K562 (cell line): ENCODE results near the gene THOP1. TPM values are rescaled to one million over a fixed set of nuclear protein-coding genes. Genes with fewer than 3 reads are reported as not detected.

ENCODE experiments used
- ATAC-seq: fragments of 200-7000 bp; cut with Tn5 transposase; 3 replicates; pipeline ENCODE4 v1.9.1; 2020; ENCODE audit warnings: moderate library complexity
- BruUV-seq: library from RNA; stranded (reverse); fragments of 400-500 nt; replicated peaks from 2 replicates; lab custom pipeline; 2021; lab: Mats Ljungman, UMichigan
- CTCF ChIA-PET: fragments of 300-600 bp; formaldehyde crosslinking; extraction: SDS; loops from one replicate; lab custom pipeline; 2021; ENCODE audit warnings: low intra/inter-chr PET ratio; lab: Yijun Ruan, JAX
- POLR2A ChIA-PET: fragments of 300-600, 350-650 bp; sonication (Branson Sonifier 250); formaldehyde crosslinking; extraction: SDS; loops from one replicate; lab custom pipeline; 2021; ENCODE audit warnings: antibody characterized with exemption, inconsistent platforms; lab: Yijun Ruan, JAX
- DNase-seq, 4 experiments: peaks; one replicate each; pipeline versions ENCODE4 v3.0.0 to v3.0.0-alpha.2; 2011 to 2018; ENCODE audit warnings: low spot score in 3 of 4, mixed read lengths in 3 of 4; ENCODE audit errors: extremely low read depth in 1 of 4
- FAIRE-seq: peaks from 2 replicates; lab custom pipeline; 2011; peaks lifted over from hg19 to GRCh38; lab: Jason Lieb, UNC
- H2AFZ ChIP-seq: 2 replicates; pipeline ENCODE4 v1.6.0; 2011; ENCODE audit warnings: low read depth, low read length, control low read depth, inconsistent platforms
- H3K27ac ChIP-seq: fragments of 200-600 bp; 3 replicates; pipeline ENCODE4 v1.8.0; 2011; ENCODE audit warnings: low read depth, mild to moderate bottlenecking, control low read depth, inconsistent platforms, low read length, moderate library complexity, mixed read lengths; ENCODE audit errors: extremely low read depth
- H3K27me3 ChIP-seq, 2 experiments: fragments of 300-600 bp in 1 of 2; 2 replicates in 1 of 2; 3 replicates in 1 of 2; pipeline versions ENCODE4 v1.6.0 to v1.8.0; 2011; ENCODE audit warnings: inconsistent platforms in 2 of 2, low read length in 2 of 2, mild to moderate bottlenecking in 1 of 2, mixed read lengths in 1 of 2, moderate library complexity in 1 of 2; ENCODE audit not compliant: control insufficient read depth in 2 of 2, insufficient read depth in 2 of 2
- H3K36me3 ChIP-seq: fragments of 300-600 bp; 3 replicates; pipeline ENCODE4 v1.8.0; 2011; ENCODE audit warnings: mild to moderate bottlenecking, low read length, inconsistent platforms; ENCODE audit not compliant: control insufficient read depth, insufficient read depth
- H3K4me1 ChIP-seq, 2 experiments: fragments of 200-600 bp in 1 of 2; replicated peaks in 1 of 2; 2 replicates in 1 of 2; 3 replicates in 1 of 2; pipeline versions ENCODE4 v1.5.1 to v1.8.0; 2011; ENCODE audit warnings: inconsistent platforms in 2 of 2, low read length in 2 of 2, mild to moderate bottlenecking in 1 of 2, mixed read lengths in 1 of 2, moderate library complexity in 1 of 2; ENCODE audit not compliant: control insufficient read depth in 2 of 2, insufficient read depth in 2 of 2
- H3K4me2 ChIP-seq: 2 replicates; pipeline ENCODE4 v1.6.1; 2011; ENCODE audit warnings: low read length, control low read depth, inconsistent platforms, mixed read lengths; ENCODE audit not compliant: insufficient read depth
- H3K4me3 ChIP-seq: fragments of 200-600 bp; sonication (generic), shearing (Covaris generic); 2 replicates; pipeline ENCODE4 v1.5.1; 2016; ENCODE audit warnings: control low read depth, inconsistent platforms
- H3K79me2 ChIP-seq: fragments of 200-600 bp; 3 replicates; pipeline ENCODE4 v1.8.0; 2011; ENCODE audit warnings: low read length, inconsistent platforms; ENCODE audit not compliant: control insufficient read depth, insufficient read depth
- H3K9ac ChIP-seq, 2 experiments: 2 replicates each; pipeline versions ENCODE4 v1.6.0 to v1.6.1; 2011; ENCODE audit warnings: low read depth in 2 of 2, low read length in 2 of 2, control low read depth in 1 of 2, inconsistent platforms in 1 of 2, mild to moderate bottlenecking in 1 of 2, mixed read lengths in 1 of 2; ENCODE audit not compliant: insufficient read depth in 1 of 2
- H3K9me1 ChIP-seq: one replicate; pipeline ENCODE4 v1.6.0; 2011; ENCODE audit warnings: inconsistent platforms, mild to moderate bottlenecking, low read length, moderate library complexity; ENCODE audit not compliant: control insufficient read depth, insufficient read depth
- H3K9me3 ChIP-seq: replicated peaks from 2 replicates; pipeline ENCODE4 v1.5.1; 2011; ENCODE audit warnings: low read depth, low read length, inconsistent platforms; ENCODE audit not compliant: control insufficient read depth, insufficient read depth
- H4K20me1 ChIP-seq: replicated peaks from 2 replicates; pipeline ENCODE4 v1.6.1; 2011; ENCODE audit warnings: low read length, inconsistent platforms, mixed read lengths; ENCODE audit not compliant: control insufficient read depth, insufficient read depth
- ERF ChIP-seq: fragments of 450-650 bp; formaldehyde crosslinking; IDR thresholded peaks from 2 replicates; pipeline ENCODE4 v1.4.0; 2020; ENCODE audit warnings: mild to moderate bottlenecking, mixed read lengths
- HDAC1 ChIP-seq, 2 experiments: fragments of 450-650 bp; IDR thresholded peaks; 2 replicates each; pipeline ENCODE4 v1.6.1; 2016 to 2017; ENCODE audit warnings: inconsistent platforms in 1 of 2, mild to moderate bottlenecking in 1 of 2, moderate library complexity in 1 of 2
- POLR2H ChIP-seq: IDR thresholded peaks from 2 replicates; pipeline ENCODE4 v1.6.1; 2016; ENCODE audit warnings: missing genetic modification characterization, low read depth, mild to moderate bottlenecking, control low read depth, missing compliant biosample characterization, moderate library complexity
- RBFOX2 ChIP-seq: fragments of 200-400 bp; formaldehyde crosslinking; IDR thresholded peaks from 2 replicates; pipeline ENCODE4 v1.6.1; 2017; ENCODE audit warnings: low read depth, mild to moderate bottlenecking, low read length, moderate library complexity
- ZNF165 ChIP-seq: fragments of 250-450 bp; sonication (Bioruptor Pico); IDR thresholded peaks from 2 replicates; pipeline ENCODE4 v1.4.0; 2020; ENCODE audit warnings: borderline replicate concordance
- WGBS: fragments of 100-300 bp; shearing (Covaris generic); methylation state at CpG from one replicate; pipeline ENCODE4 v1.1.6; 2016; ENCODE audit warnings: low coverage, mixed read lengths; ENCODE audit not compliant: insufficient coverage; ENCODE audit errors: missing lambda C conversion rate; 5-methylcytosine and 5-hydroxymethylcytosine counted together
- in situ Hi-C: fragments of 300-500 bp; cut with MboI; formaldehyde crosslinking; loops from 4 replicates; pipeline ENCODE4 v1.15.0; 2018; ENCODE audit warnings: inconsistent platforms, mixed read lengths
- intact Hi-C: fragments of 100-400 bp; cut with micrococcal nuclease; formaldehyde crosslinking; loops from 2 replicates; pipeline ENCODE4 v1.14.2; 2022
- polyA plus RNA-seq, 8 experiments: library from polyadenylated mRNA; depleted of rRNA in 4 of 8; stranded (reverse) in 5 of 8; unstranded in 3 of 8; fragments of >200 nt; fragmentation: Nextera tagmentation in 2 of 8; fragmentation: Illumina TruSeq in 1 of 8; extraction: Ambion mirVana in 2 of 8; extraction: Trizol in 1 of 8; gene quantifications; 2 replicates each; pipeline versions ENCODE4 v1.2.1 to v1.2.3, GENCODE V29; 2011 to 2014; ENCODE audit warnings: inconsistent platforms in 1 of 8, missing spikeins in 1 of 8
- total RNA-seq, 7 experiments: library from RNA; depleted of rRNA in 6 of 7; stranded (reverse); fragments of >200 nt in 6 of 7; fragmentation: Illumina TruSeq in 2 of 7; extraction: Trizol in 2 of 7; gene quantifications; 2 replicates each; pipeline versions ENCODE4 v1.2.1 to v1.2.3, GENCODE V29; 2011 to 2021; ENCODE audit warnings: low replicate concordance in 1 of 7
- TF ChIP-seq, protein P1 (sequence below): fragments of 250-450 bp; sonication (Bioruptor Pico); IDR thresholded peaks from 2 replicates; pipeline ENCODE4 v1.8.0; 2022; ENCODE audit warnings: inconsistent platforms
- TF ChIP-seq, protein P2 (sequence below): fragments of 450-650 bp; IDR thresholded peaks from one replicate; pipeline ENCODE4 v1.6.1; 2018; ENCODE audit warnings: mild to moderate bottlenecking, moderate library complexity; ENCODE audit not compliant: partially characterized antibody

Gene THOP1
- total and polyA plus RNA-seq, 9 of the 15 experiments (the other 6 are each of a cell fraction or from before 2014, with no cell fraction given) = 1.3 to 255 (median 96.1) TPM

DNA sequence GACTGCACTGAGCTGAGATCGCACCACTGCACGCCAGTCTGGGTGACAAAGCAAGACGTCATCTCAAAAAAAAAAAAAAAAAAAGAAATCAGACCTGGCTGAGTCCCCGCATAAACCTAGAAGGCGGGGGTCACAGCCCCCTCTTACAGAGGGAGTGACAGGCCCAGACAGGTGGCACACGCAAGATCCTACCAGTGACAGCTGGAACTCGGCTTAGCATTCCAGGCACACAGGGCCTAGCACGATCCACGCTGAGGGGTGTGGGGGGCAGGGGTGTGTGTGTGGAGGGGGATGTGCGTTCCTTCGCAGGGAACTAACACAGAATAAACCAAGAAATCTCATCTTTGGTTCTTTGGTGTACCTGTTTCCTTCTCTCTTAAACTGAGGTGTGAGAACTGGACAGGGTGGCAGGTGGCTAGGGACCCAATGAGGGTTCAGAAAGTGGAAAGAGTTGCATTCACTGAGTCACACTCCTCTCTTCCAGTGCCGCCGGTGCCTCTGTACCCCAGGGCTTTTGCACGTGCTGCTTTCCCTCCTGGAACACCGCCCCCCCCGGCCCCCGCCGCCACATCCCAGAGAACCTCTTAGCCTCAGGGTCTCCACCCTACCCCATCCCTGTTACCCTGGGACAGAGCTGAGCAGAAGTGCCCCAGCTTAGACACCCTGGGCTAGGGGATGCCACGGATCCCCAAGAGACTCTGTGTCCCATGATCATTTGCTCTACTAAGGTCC lies 7.2 kb upstream of the THOP1 start (continued):
- TF ChIP-seq POLR2H (no peak), HDAC1 (IDR thresholded peaks at IDR 0.05) (no peak), ZNF165 (CRISPR knock-in tag) (no peak), ERF (CRISPR knock-in tag) (no peak)
- TF ChIP-seq, protein P1, sequence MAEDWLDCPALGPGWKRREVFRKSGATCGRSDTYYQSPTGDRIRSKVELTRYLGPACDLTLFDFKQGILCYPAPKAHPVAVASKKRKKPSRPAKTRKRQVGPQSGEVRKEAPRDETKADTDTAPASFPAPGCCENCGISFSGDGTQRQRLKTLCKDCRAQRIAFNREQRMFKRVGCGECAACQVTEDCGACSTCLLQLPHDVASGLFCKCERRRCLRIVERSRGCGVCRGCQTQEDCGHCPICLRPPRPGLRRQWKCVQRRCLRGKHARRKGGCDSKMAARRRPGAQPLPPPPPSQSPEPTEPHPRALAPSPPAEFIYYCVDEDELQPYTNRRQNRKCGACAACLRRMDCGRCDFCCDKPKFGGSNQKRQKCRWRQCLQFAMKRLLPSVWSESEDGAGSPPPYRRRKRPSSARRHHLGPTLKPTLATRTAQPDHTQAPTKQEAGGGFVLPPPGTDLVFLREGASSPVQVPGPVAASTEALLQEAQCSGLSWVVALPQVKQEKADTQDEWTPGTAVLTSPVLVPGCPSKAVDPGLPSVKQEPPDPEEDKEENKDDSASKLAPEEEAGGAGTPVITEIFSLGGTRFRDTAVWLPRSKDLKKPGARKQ = no peak

DNA sequence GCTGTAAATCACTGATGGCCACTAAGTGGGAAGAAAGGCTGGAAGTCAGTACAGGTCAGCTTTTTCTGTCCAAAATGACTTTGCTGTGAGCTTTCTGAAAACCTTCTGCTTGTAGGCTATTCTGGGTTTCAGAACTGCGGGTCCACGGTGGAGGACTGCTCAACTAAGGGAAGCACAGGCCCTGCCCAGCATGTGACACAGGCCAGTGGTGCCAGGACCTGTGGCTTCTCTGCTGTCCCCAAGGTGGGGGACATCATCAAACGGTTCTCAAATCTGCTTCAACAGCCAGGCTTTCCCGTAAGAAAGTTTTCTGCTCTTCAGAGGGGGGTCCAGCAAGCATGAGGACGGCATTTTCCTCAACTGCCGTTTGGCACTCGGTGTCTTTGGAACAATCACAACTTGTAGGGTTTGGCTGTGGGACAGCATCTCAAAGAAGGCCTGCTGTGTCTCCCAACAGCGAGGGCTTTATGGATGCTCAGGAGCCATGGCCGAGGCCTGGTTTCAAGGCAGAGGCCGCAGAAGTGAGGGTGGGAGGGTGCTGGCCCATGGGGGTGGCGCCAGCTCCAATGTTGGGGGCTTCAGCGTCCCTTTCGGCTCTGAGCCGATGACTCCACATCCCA lies 6.1 kb upstream of the THOP1 start:
- no TSS peak for BruUV-seq
- Histone ChIP-seq H3K4me2 (no peak overlapping the region), H3K4me3 (no peak overlapping the region), H3K4me1 (peaks cover 14 to 34% of the 10 kb centered on the region in 2 experiments), H3K27ac (no peak overlapping the region), H3K79me2 (peaks cover 89% of the 10 kb centered on the region), H3K27me3 (no peaks in the 10 kb centered on the region), H3K9me1 (no peaks in the 10 kb centered on the region), H3K9ac (peak overlapping the region in 1 of 2 experiments; percentile 61; a peak in 2 of 4 replicates), H4K20me1 (peaks cover 26% of the 10 kb centered on the region), H3K9me3 (no peaks in the 10 kb centered on the region), H2AFZ (no peak overlapping the region), H3K36me3 (peaks cover 72% of the 10 kb centered on the region; the same call in 2 of the 3 replicates)
- TF ChIP-seq RBFOX2 = 0 out of 2 replicates have a peak, but pooled peaks have one; percentile 12
- TF ChIP-seq, protein P2, sequence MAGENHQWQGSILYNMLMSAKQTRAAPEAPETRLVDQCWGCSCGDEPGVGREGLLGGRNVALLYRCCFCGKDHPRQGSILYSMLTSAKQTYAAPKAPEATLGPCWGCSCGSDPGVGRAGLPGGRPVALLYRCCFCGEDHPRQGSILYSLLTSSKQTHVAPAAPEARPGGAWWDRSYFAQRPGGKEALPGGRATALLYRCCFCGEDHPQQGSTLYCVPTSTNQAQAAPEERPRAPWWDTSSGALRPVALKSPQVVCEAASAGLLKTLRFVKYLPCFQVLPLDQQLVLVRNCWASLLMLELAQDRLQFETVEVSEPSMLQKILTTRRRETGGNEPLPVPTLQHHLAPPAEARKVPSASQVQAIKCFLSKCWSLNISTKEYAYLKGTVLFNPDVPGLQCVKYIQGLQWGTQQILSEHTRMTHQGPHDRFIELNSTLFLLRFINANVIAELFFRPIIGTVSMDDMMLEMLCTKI = no peak
- DNase-seq = no peak
- POLR2A ChIA-PET = interaction anchor here (1.2 kb wide), 2 partner anchors 8 to 14 kb away, joined by 4 to 5 read pairs; no protein-coding TSS in a partner anchor
- no peak for FAIRE-seq
- intact Hi-C loops (no loop called here), in situ Hi-C loops (no loop called here)
- no peak for ATAC-seq
- 91% methylated on average over 10 of the region's 14 CpGs for WGBS
- CTCF ChIA-PET = no interaction called here
